ENCODE data around the gene EIF1. TPM values are rescaled to one million over a fixed set of nuclear protein-coding genes. Genes with fewer than 3 reads are reported as not detected.

EIF1 gene
- polyA plus RNA-seq, 2 of the 4 experiments (the other 2 are of a cell fraction): 834 to 873 TPM

DNA sequence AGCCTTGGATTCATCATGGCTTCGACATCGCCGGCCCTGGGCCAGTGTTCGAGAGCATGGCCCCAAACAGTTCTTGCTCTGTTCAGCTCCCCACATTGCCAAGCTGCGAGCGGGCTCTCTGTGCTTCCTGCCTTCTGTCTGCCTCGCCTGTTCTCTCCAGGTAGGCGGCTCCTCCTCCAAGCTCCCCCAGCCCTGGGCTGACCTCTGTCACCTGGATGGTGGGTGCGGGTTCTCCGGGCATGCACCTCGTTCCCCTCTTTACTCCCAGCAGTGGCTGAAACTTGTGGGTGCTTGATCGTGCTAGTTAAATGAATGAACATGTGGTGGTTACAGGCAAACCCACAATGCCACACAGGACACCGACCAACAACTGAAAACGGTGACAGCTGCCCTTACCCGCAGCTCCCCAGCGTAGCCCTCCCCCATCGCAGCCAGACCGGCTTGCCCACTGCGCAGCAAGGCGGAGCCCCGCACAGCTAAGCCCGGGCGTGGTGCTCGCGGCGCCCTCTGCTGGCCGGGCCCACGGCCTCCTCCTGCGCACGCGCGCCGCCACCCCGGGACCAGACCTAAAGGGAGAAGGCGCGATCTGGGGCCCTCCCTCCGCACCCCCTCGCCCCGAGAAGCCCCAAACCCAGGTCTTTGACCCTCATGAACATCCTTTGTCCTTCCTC lies 23.0 kb upstream of the EIF1 start (continued):
- TF ChIP-seq CHD4 (IDR thresholded peaks at IDR 0.05; ENCODE audit: borderline replicate concordance): no peak

DNA sequence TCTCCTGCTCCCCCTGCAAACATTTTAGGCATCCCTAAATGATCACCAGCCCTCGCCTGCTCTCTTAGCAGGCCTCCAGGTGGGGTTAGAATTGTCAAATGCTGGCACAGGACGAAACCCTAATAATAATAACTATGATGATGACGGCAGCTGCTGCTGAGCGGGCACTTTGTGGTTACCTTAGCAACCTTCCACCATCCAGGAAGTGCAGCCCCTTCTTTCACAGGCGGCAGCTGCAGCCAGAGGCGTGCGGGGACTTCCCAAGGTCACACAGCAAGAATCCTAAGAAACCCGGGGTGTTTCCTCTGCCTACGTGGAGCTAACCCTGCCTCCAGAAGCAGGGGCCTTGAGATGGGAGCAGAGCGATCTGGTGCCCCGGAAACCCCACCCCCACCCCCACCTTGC lies 22.4 kb upstream of the EIF1 start:
- peak in 1 of 2 experiments; percentile 59; a peak in 2 of 5 replicates for TF ChIP-seq JUN (IDR thresholded peaks at IDR 0.05)
- TF ChIP-seq FOXS1 (CRISPR knock-in tag; IDR thresholded peaks at IDR 0.05): no peak
- TF ChIP-seq MYC (IDR thresholded peaks at IDR 0.05; ENCODE audit: borderline replicate concordance, low read length): no peak
- TF ChIP-seq, protein P1, sequence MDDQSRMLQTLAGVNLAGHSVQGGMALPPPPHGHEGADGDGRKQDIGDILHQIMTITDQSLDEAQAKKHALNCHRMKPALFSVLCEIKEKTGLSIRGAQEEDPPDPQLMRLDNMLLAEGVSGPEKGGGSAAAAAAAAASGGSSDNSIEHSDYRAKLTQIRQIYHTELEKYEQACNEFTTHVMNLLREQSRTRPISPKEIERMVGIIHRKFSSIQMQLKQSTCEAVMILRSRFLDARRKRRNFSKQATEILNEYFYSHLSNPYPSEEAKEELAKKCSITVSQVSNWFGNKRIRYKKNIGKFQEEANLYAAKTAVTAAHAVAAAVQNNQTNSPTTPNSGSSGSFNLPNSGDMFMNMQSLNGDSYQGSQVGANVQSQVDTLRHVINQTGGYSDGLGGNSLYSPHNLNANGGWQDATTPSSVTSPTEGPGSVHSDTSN (IDR thresholded peaks at IDR 0.05): no peak
- TF ChIP-seq, protein P2, sequence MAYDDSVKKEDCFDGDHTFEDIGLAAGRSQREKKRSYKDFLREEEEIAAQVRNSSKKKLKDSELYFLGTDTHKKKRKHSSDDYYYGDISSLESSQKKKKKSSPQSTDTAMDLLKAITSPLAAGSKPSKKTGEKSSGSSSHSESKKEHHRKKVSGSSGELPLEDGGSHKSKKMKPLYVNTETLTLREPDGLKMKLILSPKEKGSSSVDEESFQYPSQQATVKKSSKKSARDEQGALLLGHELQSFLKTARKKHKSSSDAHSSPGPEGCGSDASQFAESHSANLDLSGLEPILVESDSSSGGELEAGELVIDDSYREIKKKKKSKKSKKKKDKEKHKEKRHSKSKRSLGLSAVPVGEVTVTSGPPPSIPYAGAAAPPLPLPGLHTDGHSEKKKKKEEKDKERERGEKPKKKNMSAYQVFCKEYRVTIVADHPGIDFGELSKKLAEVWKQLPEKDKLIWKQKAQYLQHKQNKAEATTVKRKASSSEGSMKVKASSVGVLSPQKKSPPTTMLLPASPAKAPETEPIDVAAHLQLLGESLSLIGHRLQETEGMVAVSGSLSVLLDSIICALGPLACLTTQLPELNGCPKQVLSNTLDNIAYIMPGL (CRISPR knock-in tag; IDR thresholded peaks at IDR 0.05; ENCODE audit: borderline replicate concordance): no peak
- TF ChIP-seq RFX5 (IDR thresholded peaks at IDR 0.05): no peak
- TF ChIP-seq, protein P3, sequence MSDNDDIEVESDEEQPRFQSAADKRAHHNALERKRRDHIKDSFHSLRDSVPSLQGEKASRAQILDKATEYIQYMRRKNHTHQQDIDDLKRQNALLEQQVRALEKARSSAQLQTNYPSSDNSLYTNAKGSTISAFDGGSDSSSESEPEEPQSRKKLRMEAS (IDR thresholded peaks at IDR 0.05): peak; percentile 54
- TF ChIP-seq HOXB13 (CRISPR knock-in tag; IDR thresholded peaks at IDR 0.05; ENCODE audit: low read depth): no peak
- TF ChIP-seq ESRRA (IDR thresholded peaks at IDR 0.05; ENCODE audit: borderline replicate concordance, low read length): peak; percentile 74; the same call in 1 of the 2 replicates
- TF ChIP-seq MAFK (IDR thresholded peaks at IDR 0.05; ENCODE audit: partially characterized antibody): peak; percentile 78
- TF ChIP-seq, protein P4, sequence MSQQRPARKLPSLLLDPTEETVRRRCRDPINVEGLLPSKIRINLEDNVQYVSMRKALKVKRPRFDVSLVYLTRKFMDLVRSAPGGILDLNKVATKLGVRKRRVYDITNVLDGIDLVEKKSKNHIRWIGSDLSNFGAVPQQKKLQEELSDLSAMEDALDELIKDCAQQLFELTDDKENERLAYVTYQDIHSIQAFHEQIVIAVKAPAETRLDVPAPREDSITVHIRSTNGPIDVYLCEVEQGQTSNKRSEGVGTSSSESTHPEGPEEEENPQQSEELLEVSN (IDR thresholded peaks at IDR 0.05; ENCODE audit: borderline replicate concordance, low read depth): peak; percentile 50; the same call in 1 of the 2 replicates
- TF ChIP-seq HEYL (CRISPR knock-in tag; IDR thresholded peaks at IDR 0.05): no peak
- no peak for TF ChIP-seq CEBPB (IDR thresholded peaks at IDR 0.05)
- TF ChIP-seq TFCP2L1 (CRISPR knock-in tag; IDR thresholded peaks at IDR 0.05): no peak
- 0 out of 2 replicates have a peak, but pooled peaks have one; percentile 8 for TF ChIP-seq KDM1A (IDR thresholded peaks at IDR 0.05; ENCODE audit: low read depth)
- TF ChIP-seq HOXB5 (CRISPR knock-in tag; IDR thresholded peaks at IDR 0.05): no peak
- WGBS (ENCODE audit: missing lambda C conversion rate): 2% methylated on average over 10 of the region's 11 CpGs
- POLR2A ChIA-PET: interaction anchor here (0.9 to 1.9 kb wide), 6 partner anchors 12 to 809 kb away, joined by 3 to 15 read pairs (median 8); partner anchors contain the start of gene EIF1
- peak; percentile 49 to 55 for ATAC-seq
- DNase-seq (ENCODE audit: low read depth in 1 of 2, low spot score in 1 of 2): peak; percentile 52 to 73
- CTCF ChIA-PET: interaction anchor here (0.6 to 20.9 kb wide), 60 partner anchors 17 to 1445 kb away, joined by 3 to 678 read pairs (median 5); partner anchors contain the start of genes EIF1, KRT10, KRT19 and KRT24
- Histone ChIP-seq H3K4me2 (peak overlapping the region; percentile 95), H3K9me3 (no peaks in the 10 kb centered on the region), H3K4me1 (peaks cover 23% of the 10 kb centered on the region), H3K4me3 (peak overlapping the region; percentile 47), H3K27ac (peak overlapping the region; percentile 86 to 92)
- no peak for FAIRE-seq

DNA sequence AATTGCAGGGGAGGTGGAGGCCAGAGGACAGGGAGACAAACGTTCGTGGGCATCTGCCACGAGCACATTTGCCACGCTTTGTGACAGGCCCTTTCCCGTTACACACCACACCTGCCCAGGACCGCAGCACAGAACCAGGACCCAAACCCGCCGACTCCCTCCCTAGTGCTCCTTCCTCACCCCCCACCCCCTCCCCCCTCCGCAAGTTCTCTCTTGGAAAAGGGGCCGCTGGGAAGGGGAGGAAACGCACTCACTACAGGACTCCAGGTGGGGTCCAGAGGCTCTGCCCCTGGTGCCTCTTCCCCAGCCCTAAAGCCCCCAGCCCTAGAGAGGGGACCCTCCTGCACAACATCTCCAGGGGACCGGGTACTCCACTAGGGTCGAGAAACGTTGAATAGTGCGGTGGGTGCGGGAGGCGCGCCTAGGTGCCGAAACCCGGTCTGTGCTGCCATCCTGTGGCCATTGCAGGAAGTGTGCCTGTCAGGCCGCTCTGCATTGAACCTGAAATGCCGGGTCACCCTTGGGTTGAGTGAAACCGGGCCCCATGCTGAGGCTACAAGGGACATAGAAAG lies 21.9 kb upstream of the EIF1 start:
- TF ChIP-seq TP53 (CRISPR knock-in tag; IDR thresholded peaks at IDR 0.05) (no peak), ZSCAN20 (CRISPR knock-in tag; IDR thresholded peaks at IDR 0.05) (no peak), SMC3 (IDR thresholded peaks at IDR 0.05) (peak; percentile 85), RAD21 (conservative IDR thresholded peaks at IDR 0.05 in 1 of 2, IDR thresholded peaks at IDR 0.05 in 1 of 2) (peak; percentile 93 to 98), MYC (IDR thresholded peaks at IDR 0.05; ENCODE audit: borderline replicate concordance, low read length) (0 out of 2 replicates have a peak, but pooled peaks have one; percentile 23)
- TF ChIP-seq, protein P5, sequence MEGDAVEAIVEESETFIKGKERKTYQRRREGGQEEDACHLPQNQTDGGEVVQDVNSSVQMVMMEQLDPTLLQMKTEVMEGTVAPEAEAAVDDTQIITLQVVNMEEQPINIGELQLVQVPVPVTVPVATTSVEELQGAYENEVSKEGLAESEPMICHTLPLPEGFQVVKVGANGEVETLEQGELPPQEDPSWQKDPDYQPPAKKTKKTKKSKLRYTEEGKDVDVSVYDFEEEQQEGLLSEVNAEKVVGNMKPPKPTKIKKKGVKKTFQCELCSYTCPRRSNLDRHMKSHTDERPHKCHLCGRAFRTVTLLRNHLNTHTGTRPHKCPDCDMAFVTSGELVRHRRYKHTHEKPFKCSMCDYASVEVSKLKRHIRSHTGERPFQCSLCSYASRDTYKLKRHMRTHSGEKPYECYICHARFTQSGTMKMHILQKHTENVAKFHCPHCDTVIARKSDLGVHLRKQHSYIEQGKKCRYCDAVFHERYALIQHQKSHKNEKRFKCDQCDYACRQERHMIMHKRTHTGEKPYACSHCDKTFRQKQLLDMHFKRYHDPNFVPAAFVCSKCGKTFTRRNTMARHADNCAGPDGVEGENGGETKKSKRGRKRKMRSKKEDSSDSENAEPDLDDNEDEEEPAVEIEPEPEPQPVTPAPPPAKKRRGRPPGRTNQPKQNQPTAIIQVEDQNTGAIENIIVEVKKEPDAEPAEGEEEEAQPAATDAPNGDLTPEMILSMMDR (IDR thresholded peaks at IDR 0.05): peak; percentile 96
- TF ChIP-seq, protein P4 (IDR thresholded peaks at IDR 0.05; ENCODE audit: borderline replicate concordance, low read depth): 0 out of 2 replicates have a peak, but pooled peaks have one; percentile 35
- TF ChIP-seq, protein P3 (IDR thresholded peaks at IDR 0.05): peak; percentile 77
- H3K4me1 ChIP-seq: peaks cover 23% of the 10 kb centered on the region
- peak; percentile 84 to 96 for DNase-seq (ENCODE audit: low read depth in 1 of 2, low spot score in 1 of 2)
- POLR2A ChIA-PET: interaction anchor here (1.3 to 2.3 kb wide), 6 partner anchors 12 to 810 kb away, joined by 3 to 19 read pairs (median 12); partner anchors contain the start of gene EIF1
- peak overlapping the region; percentile 86 to 92 for H3K27ac ChIP-seq
- ATAC-seq: peak; percentile 64 to 82
- peak overlapping the region; percentile 95 for H3K4me2 ChIP-seq
- CTCF ChIA-PET: interaction anchor here (0.6 to 20.9 kb wide), 73 partner anchors 17 to 1357 kb away, joined by 3 to 678 read pairs (median 4); partner anchors contain the start of genes EIF1, KRT10, KRT19 and KRT24
- peak overlapping the region; percentile 47 for H3K4me3 ChIP-seq
- no peaks in the 10 kb centered on the region for H3K9me3 ChIP-seq
- WGBS (ENCODE audit: missing lambda C conversion rate): 2% methylated on average over 20 of the region's 23 CpGs
- FAIRE-seq: no peak
